Measurements from ENCODE around the gene ROCK2. TPM values are rescaled to one million over a fixed set of nuclear protein-coding genes. Genes with fewer than 3 reads are reported as not detected.

The ROCK2 gene
- total and polyA plus RNA-seq, 2 of the 13 experiments (the other 11 are each of a cell fraction or from before 2014, with no cell fraction given), result 38.1 to 119 TPM

GRCh38 chr2:11344956-11345677 lies 681 bp upstream of the ROCK2 start (continued):
- TF ChIP-seq, protein P1, sequence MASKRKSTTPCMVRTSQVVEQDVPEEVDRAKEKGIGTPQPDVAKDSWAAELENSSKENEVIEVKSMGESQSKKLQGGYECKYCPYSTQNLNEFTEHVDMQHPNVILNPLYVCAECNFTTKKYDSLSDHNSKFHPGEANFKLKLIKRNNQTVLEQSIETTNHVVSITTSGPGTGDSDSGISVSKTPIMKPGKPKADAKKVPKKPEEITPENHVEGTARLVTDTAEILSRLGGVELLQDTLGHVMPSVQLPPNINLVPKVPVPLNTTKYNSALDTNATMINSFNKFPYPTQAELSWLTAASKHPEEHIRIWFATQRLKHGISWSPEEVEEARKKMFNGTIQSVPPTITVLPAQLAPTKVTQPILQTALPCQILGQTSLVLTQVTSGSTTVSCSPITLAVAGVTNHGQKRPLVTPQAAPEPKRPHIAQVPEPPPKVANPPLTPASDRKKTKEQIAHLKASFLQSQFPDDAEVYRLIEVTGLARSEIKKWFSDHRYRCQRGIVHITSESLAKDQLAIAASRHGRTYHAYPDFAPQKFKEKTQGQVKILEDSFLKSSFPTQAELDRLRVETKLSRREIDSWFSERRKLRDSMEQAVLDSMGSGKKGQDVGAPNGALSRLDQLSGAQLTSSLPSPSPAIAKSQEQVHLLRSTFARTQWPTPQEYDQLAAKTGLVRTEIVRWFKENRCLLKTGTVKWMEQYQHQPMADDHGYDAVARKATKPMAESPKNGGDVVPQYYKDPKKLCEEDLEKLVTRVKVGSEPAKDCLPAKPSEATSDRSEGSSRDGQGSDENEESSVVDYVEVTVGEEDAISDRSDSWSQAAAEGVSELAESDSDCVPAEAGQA (IDR thresholded peaks at IDR 0.05; ENCODE audit: low read depth), result peak; percentile 15; the same call in 1 of the 2 replicates
- TF ChIP-seq, protein P1 (CRISPR knock-in tag; IDR thresholded peaks at IDR 0.05; ENCODE audit: borderline replicate concordance), result no peak
- no peak; the same call in 1 of the 2 replicates for TF ChIP-seq ZNF598 (CRISPR knock-in tag; IDR thresholded peaks at IDR 0.05; ENCODE audit: borderline replicate concordance)
- TF ChIP-seq, protein P2, sequence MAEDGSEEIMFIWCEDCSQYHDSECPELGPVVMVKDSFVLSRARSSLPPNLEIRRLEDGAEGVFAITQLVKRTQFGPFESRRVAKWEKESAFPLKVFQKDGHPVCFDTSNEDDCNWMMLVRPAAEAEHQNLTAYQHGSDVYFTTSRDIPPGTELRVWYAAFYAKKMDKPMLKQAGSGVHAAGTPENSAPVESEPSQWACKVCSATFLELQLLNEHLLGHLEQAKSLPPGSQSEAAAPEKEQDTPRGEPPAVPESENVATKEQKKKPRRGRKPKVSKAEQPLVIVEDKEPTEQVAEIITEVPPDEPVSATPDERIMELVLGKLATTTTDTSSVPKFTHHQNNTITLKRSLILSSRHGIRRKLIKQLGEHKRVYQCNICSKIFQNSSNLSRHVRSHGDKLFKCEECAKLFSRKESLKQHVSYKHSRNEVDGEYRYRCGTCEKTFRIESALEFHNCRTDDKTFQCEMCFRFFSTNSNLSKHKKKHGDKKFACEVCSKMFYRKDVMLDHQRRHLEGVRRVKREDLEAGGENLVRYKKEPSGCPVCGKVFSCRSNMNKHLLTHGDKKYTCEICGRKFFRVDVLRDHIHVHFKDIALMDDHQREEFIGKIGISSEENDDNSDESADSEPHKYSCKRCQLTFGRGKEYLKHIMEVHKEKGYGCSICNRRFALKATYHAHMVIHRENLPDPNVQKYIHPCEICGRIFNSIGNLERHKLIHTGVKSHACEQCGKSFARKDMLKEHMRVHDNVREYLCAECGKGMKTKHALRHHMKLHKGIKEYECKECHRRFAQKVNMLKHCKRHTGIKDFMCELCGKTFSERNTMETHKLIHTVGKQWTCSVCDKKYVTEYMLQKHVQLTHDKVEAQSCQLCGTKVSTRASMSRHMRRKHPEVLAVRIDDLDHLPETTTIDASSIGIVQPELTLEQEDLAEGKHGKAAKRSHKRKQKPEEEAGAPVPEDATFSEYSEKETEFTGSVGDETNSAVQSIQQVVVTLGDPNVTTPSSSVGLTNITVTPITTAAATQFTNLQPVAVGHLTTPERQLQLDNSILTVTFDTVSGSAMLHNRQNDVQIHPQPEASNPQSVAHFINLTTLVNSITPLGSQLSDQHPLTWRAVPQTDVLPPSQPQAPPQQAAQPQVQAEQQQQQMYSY (CRISPR knock-in tag; IDR thresholded peaks at IDR 0.05), result peak; percentile 94

All from HepG2 (cell line).